AG09309 (cell line): ENCODE measurements around the gene LDB2.

ENCODE experiments used
- DNase-seq: peaks from one replicate; pipeline ENCODE4 v3.0.0-alpha.2; 2010; ENCODE audit warnings: low read depth
- H3K4me3 ChIP-seq: 2 replicates; pipeline ENCODE4 v1.5.1; 2011; ENCODE audit warnings: mild to moderate bottlenecking, low read depth, low read length, moderate library complexity; ENCODE audit not compliant: control insufficient read depth
- TF ChIP-seq, protein P1 (sequence below): IDR thresholded peaks from 2 replicates; pipeline ENCODE4 v1.5.1; 2011; ENCODE audit warnings: mild to moderate bottlenecking, low read depth, low read length, inconsistent platforms; ENCODE audit not compliant: insufficient read depth, control insufficient read depth; ENCODE audit errors: missing control alignments

The LDB2 gene

DNA sequence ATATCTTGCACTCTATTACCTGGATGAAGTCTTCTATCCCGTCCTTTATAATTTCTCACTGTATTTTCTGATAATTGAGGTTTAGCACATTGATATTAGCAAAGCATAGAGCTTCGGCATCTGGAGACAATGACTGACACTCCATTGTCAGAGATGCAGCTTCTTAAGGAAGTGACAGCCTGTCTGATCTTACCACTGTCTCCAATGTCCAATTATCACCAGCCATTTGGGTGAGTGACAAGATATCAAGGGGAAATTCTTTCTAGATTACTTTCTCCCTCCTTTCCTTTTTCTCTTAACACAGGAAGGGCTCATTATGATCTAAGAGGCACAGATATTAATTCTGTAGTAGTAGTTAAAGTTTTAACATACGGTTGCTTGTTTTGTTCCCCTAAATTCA is 86.4 kb downstream of the LDB2 start:
- DNase-seq, result no peak
- H3K4me3 ChIP-seq, result no peak overlapping the region
- TF ChIP-seq, protein P1, sequence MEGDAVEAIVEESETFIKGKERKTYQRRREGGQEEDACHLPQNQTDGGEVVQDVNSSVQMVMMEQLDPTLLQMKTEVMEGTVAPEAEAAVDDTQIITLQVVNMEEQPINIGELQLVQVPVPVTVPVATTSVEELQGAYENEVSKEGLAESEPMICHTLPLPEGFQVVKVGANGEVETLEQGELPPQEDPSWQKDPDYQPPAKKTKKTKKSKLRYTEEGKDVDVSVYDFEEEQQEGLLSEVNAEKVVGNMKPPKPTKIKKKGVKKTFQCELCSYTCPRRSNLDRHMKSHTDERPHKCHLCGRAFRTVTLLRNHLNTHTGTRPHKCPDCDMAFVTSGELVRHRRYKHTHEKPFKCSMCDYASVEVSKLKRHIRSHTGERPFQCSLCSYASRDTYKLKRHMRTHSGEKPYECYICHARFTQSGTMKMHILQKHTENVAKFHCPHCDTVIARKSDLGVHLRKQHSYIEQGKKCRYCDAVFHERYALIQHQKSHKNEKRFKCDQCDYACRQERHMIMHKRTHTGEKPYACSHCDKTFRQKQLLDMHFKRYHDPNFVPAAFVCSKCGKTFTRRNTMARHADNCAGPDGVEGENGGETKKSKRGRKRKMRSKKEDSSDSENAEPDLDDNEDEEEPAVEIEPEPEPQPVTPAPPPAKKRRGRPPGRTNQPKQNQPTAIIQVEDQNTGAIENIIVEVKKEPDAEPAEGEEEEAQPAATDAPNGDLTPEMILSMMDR, result no peak

DNA sequence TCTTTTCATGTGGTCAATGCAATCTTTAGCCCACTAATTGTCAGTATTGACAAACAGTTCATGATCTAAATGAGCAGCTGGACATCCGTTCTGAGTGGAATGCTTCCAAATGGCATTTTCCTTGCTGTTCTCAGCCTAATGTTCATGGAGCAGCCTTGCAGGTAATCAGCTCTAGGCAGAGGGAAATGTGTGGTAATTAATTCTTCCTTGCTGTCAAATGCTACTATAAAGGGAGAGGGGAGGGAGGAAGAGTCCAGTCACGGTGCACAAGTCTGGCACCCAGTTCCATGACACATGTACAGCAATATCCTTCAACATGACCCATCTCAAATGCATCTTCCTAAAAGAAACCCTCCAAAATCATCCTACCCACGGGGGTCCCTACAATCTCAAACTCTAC is 88.5 kb downstream of the LDB2 start:
- no peak overlapping the region for H3K4me3 ChIP-seq
- DNase-seq, result no peak
- TF ChIP-seq, protein P1, result no peak

DNA sequence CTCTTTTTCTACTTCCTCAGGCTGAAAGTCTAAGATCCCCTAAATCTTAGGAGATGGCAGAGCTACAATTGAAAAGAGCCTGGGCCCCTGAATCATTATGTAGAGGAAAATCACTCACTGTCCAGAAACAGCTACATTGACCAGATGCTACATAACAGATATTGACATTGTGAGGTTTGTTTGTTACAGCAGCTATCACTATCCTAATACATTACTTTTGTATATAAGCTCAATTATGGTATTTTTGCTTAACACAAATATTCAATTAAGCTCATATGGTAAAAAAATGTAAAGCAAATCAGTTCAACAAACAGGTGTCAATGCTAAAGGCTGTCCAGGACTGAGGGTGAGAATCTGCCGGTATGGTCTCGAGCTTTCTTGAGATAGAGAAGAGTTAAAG is 89.4 kb downstream of the LDB2 start:
- TF ChIP-seq, protein P1, result no peak
- no peak overlapping the region for H3K4me3 ChIP-seq

DNA sequence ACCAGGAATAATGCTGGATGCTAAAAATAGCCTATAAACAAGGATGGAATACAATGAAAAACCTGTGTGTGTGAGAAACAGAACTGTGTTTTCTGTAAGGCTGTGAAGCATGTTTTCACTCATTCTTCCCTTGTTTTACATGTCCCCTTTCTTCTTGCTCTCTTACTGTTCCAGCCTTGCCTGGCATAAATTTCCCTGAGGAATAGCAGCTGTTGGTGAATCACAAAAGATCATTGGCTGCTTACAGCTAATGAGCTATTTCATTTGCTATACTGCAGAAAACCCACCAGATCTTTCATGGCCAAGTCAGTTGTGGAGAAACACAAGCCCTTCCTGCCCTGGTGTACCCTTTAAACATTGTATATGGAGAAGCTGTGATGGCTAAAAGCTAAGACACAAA is 91.1 kb downstream of the LDB2 start:
- H3K4me3 ChIP-seq, result no peak overlapping the region
- no peak for DNase-seq
- TF ChIP-seq, protein P1, result no peak

More for the DNA sequence above, 89.4 kb downstream of the LDB2 start:
- no peak for DNase-seq

DNA sequence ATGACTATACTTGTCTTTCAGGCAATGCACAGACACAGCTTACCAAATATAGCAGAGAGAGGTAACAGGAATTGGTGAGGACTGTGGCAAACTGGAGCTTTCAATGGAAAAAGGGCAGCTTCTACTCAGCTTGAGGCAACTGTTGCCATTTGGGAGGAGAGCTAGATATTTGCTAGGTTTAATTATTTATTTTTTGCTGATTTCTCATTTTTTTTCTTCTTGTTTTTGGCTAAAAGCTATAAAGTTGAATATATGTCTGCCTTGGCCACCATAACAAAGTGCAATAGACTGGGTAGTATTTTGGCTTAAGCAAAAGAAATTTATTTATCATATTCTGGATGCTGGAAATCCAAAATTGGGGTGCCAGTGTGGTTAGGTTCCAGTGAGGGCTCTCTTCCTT is 93.9 kb downstream of the LDB2 start:
- H3K4me3 ChIP-seq, result no peak overlapping the region
- no peak for DNase-seq
- TF ChIP-seq, protein P1, result no peak

DNA sequence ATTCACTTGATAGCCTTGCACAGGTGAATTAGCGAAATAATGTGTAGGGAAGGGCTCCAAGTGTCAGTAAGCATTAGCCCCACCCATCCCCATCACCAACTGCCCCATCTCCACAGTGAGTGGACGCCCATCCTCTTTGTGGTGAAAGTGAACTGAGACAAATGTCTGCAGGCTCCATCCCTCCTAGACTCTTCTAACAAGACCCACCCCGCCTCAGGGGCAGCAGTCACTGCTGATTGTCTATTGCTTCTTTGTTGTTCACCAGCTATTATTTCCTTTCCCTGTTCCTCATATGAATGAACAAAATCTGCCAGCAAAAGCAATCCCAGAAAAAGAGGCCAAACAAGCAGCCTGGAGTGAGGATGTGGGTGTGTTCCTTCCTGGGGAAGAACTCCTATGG is 96.4 kb downstream of the LDB2 start:
- TF ChIP-seq, protein P1, result no peak
- no peak for DNase-seq
- H3K4me3 ChIP-seq, result no peak overlapping the region

DNA sequence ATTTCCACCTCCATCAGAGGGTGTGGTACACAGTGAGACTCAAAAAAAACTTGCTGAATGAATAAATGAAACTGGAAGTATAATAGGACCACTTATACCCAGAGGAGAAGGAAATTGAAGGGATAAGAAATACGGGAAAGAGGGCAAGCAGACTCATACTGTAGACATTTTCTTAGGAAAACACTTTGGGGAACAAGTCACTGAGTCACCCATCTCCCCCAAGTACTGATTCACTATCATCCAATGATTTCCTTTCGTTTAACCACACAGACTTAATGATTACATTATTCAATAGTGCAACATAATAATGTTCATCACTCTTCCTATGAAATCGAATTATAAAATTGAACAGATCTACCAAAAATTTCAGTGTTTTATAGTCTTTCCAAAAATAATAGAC is 97.1 kb downstream of the LDB2 start:
- no peak overlapping the region for H3K4me3 ChIP-seq
- TF ChIP-seq, protein P1, result no peak
- no peak for DNase-seq
